GM18508 (cell line): ENCODE data around the gene NEK11.
"Not testable (repeated sequence)": the region's sequence is repeated elsewhere in the genome, so short reads cannot be mapped to it uniquely, and the experiment has no call there.

ENCODE experiments used
- ATAC-seq: cut with Tn5 transposase; IDR thresholded peaks from one replicate; pipeline ENCODE4 v1.9.1; 2021; ENCODE audit warnings: moderate number of reproducible peaks; ENCODE audit not compliant: insufficient read depth, unreplicated experiment

Gene NEK11

GRCh38 chr3:131349454-131349853 lies 322.8 kb downstream of the NEK11 start:
- ATAC-seq, result no peak

- ATAC-seq, result no peak
Measured at GRCh38 chr3:131349946-131350347, 323.3 kb downstream of the NEK11 start.

- ATAC-seq, result no peak
Measured at GRCh38 chr3:131350506-131350905, 323.8 kb downstream of the NEK11 start.

GRCh38 chr3:131353016-131353877 lies 326.6 kb downstream of the NEK11 start:
- no peak for ATAC-seq

- ATAC-seq, result no peak
Measured at GRCh38 chr3:131353986-131354385, 327.3 kb downstream of the NEK11 start.

GRCh38 chr3:131356006-131356595 lies 329.4 kb downstream of the NEK11 start:
- ATAC-seq, result no peak

- no peak for ATAC-seq
Measured at GRCh38 chr3:131357275-131357674, 330.6 kb downstream of the NEK11 start.

- ATAC-seq, result no peak
Measured at GRCh38 chr3:131360191-131360755, 333.6 kb downstream of the NEK11 start.

GRCh38 chr3:131361066-131361463 lies 334.4 kb downstream of the NEK11 start:
- ATAC-seq, result peak; percentile 2

- peak; percentile 89 for ATAC-seq
Measured at GRCh38 chr3:131361464-131362421, 335.1 kb downstream of the NEK11 start.

- no peak for ATAC-seq
Measured at GRCh38 chr3:131363275-131363674, 336.6 kb downstream of the NEK11 start.

- ATAC-seq, result no peak
Measured at GRCh38 chr3:131370935-131371687, 344.4 kb downstream of the NEK11 start.

GRCh38 chr3:131371688-131372066 lies 345.0 kb downstream of the NEK11 start:
- no peak for ATAC-seq

GRCh38 chr3:131374741-131375140 lies 348.1 kb downstream of the NEK11 start:
- no peak for ATAC-seq

- ATAC-seq, result not testable (repeated sequence)
Measured at GRCh38 chr3:131380821-131381444, 354.3 kb downstream of the NEK11 start.

- ATAC-seq, result peak; percentile 94
Measured at GRCh38 chr3:131381445-131382291, 355.0 kb downstream of the NEK11 start, which contains the start of gene NUDT16. Gene NUDT16, plus strand, starts transcription at chr3:131381774. Its CDS starts 31 bp downstream, at chr3:131381805.

- ATAC-seq, result no peak
Measured at GRCh38 chr3:131386429-131387165, 359.9 kb downstream of the NEK11 start.
